IMR-90 (cell line): ENCODE measurements around the gene INTS11. TPM values are rescaled to one million over a fixed set of nuclear protein-coding genes. Genes with fewer than 3 reads are reported as not detected.

Experiments
- ATAC-seq: fragments of 200-7000 bp; cut with Tn5 transposase; 2 replicates; pipeline ENCODE4 v1.9.1; 2020; ENCODE audit warnings: low read depth, mild to moderate bottlenecking, moderate library complexity
- BruUV-seq: library from RNA; stranded (reverse); fragments of 400-500 nt; replicated peaks from 2 replicates; lab custom pipeline; 2021; lab: Mats Ljungman, UMichigan
- CTCF ChIA-PET: fragments of 300-600 bp; formaldehyde crosslinking; extraction: SDS; loops from one replicate; lab custom pipeline; 2021; ENCODE audit warnings: antibody characterized with exemption; lab: Yijun Ruan, JAX
- POLR2A ChIA-PET: fragments of 300-600 bp; sonication (Branson Sonifier 250); formaldehyde crosslinking; loops from one replicate; lab custom pipeline; 2022; ENCODE audit warnings: antibody characterized with exemption; ENCODE audit not compliant: unreplicated experiment; lab: Charles Lee
- DNase-seq: peaks from one replicate; pipeline ENCODE4 v3.0.0; 2013
- H2AFZ ChIP-seq: replicated peaks from 2 replicates; pipeline ENCODE3; 2013; ENCODE audit warnings: low read length, mild to moderate bottlenecking; ENCODE audit not compliant: poor library complexity
- H2AK5ac ChIP-seq: 2 replicates; pipeline ENCODE4 v1.6.1; 2013; ENCODE audit warnings: low read depth, low read length, inconsistent platforms
- H2AK9ac ChIP-seq: replicated peaks from 2 replicates; pipeline ENCODE3; 2013; ENCODE audit warnings: mild to moderate bottlenecking, low read depth, low read length, moderate library complexity; ENCODE audit not compliant: poor library complexity
- H2BK120ac ChIP-seq: 2 replicates; pipeline ENCODE4 v1.6.1; 2013; ENCODE audit warnings: low read depth, low read length, inconsistent platforms
- H2BK15ac ChIP-seq: 3 replicates; pipeline ENCODE4 v1.6.1; 2013; ENCODE audit warnings: low read depth, low read length, inconsistent platforms
- H2BK20ac ChIP-seq: 2 replicates; pipeline ENCODE4 v1.6.1; 2013; ENCODE audit warnings: low read depth, mild to moderate bottlenecking, inconsistent platforms, low read length, moderate library complexity
- H2BK5ac ChIP-seq: 2 replicates; pipeline ENCODE4 v1.6.1; 2013; ENCODE audit warnings: mild to moderate bottlenecking, low read depth, low read length, inconsistent platforms; ENCODE audit not compliant: poor library complexity, severe bottlenecking
- H3K14ac ChIP-seq: replicated peaks from 2 replicates; pipeline ENCODE4 v1.6.1; 2013; ENCODE audit warnings: low read depth, low read length, inconsistent platforms
- H3K18ac ChIP-seq: 2 replicates; pipeline ENCODE4 v1.6.1; 2013; ENCODE audit warnings: low read depth, low read length, control low read depth
- H3K23ac ChIP-seq: 2 replicates; pipeline ENCODE4 v1.6.1; 2013; ENCODE audit warnings: low read depth, low read length, inconsistent platforms
- H3K27ac ChIP-seq: 2 replicates; pipeline ENCODE4 v1.5.1; 2013; ENCODE audit warnings: mild to moderate bottlenecking, control low read depth, low read length; ENCODE audit not compliant: insufficient read depth
- H3K27me3 ChIP-seq: 2 replicates; pipeline ENCODE4 v1.6.1; 2013; ENCODE audit warnings: low read length; ENCODE audit not compliant: control insufficient read depth, insufficient read depth
- H3K36me3 ChIP-seq: 2 replicates; pipeline ENCODE4 v1.6.1; 2013; ENCODE audit warnings: low read length, mixed read lengths; ENCODE audit not compliant: control insufficient read depth, insufficient read depth
- H3K4ac ChIP-seq: 2 replicates; pipeline ENCODE4 v1.6.1; 2013; ENCODE audit warnings: low read depth, low read length, inconsistent platforms
- H3K4me1 ChIP-seq: 2 replicates; pipeline ENCODE4 v1.6.1; 2013; ENCODE audit warnings: low read length, mixed read lengths; ENCODE audit not compliant: control insufficient read depth, insufficient read depth
- H3K4me2 ChIP-seq: 2 replicates; pipeline ENCODE4 v1.6.1; 2013; ENCODE audit warnings: low read depth, mild to moderate bottlenecking, control low read depth, low read length, moderate library complexity
- H3K4me3 ChIP-seq: 2 replicates; pipeline ENCODE4 v1.5.1; 2013; ENCODE audit warnings: low read depth, mild to moderate bottlenecking, control low read depth, low read length, moderate library complexity; ENCODE audit not compliant: insufficient read depth
- H3K56ac ChIP-seq: 2 replicates; pipeline ENCODE4 v1.6.1; 2013; ENCODE audit warnings: low read length, inconsistent platforms; ENCODE audit not compliant: insufficient read depth; ENCODE audit errors: extremely low read depth
- H3K79me1 ChIP-seq, 2 experiments: 2 replicates each; pipeline ENCODE4 v1.6.1; 2013; ENCODE audit warnings: low read length in 2 of 2, inconsistent platforms in 1 of 2, low read depth in 1 of 2
- H3K9ac ChIP-seq: 2 replicates; pipeline ENCODE4 v1.6.1; 2013; ENCODE audit warnings: low read depth, low read length, control low read depth
- H3K9me1 ChIP-seq: 2 replicates; pipeline ENCODE4 v1.6.1; 2013; ENCODE audit warnings: low read length, inconsistent platforms; ENCODE audit not compliant: insufficient read depth
- H3K9me3 ChIP-seq: 2 replicates; pipeline ENCODE4 v1.6.1; 2013; ENCODE audit warnings: low read length; ENCODE audit not compliant: control insufficient read depth, insufficient read depth
- H4K20me1 ChIP-seq: 2 replicates; pipeline ENCODE4 v1.6.1; 2013; ENCODE audit warnings: low read length, inconsistent platforms; ENCODE audit not compliant: insufficient read depth
- H4K5ac ChIP-seq: 2 replicates; pipeline ENCODE4 v1.6.1; 2013; ENCODE audit warnings: mild to moderate bottlenecking, low read depth, low read length, control low read depth
- H4K8ac ChIP-seq, 2 experiments: 2 replicates each; pipeline ENCODE4 v1.6.1; 2013; ENCODE audit warnings: low read depth in 2 of 2, low read length in 2 of 2, control low read depth in 1 of 2, inconsistent platforms in 1 of 2
- H4K91ac ChIP-seq: 2 replicates; pipeline ENCODE4 v1.6.1; 2013; ENCODE audit warnings: low read depth, low read length, inconsistent platforms; ENCODE audit not compliant: insufficient read depth
- CHD1 ChIP-seq: IDR thresholded peaks from 2 replicates; pipeline ENCODE4 v1.6.1; 2012; ENCODE audit warnings: low read depth, low read length, improper control_type of control experiment
- MAFK ChIP-seq: IDR thresholded peaks from 2 replicates; pipeline ENCODE4 v1.6.1; 2012; ENCODE audit warnings: low read depth, low read length, improper control_type of control experiment
- RAD21 ChIP-seq: IDR thresholded peaks from 2 replicates; pipeline ENCODE4 v1.6.1; 2012; ENCODE audit warnings: low read length, improper control_type of control experiment
- SMC3 ChIP-seq: fragments of 150-350 bp; IDR thresholded peaks from 2 replicates; pipeline ENCODE4 v1.6.1; 2016; ENCODE audit warnings: low read depth, mild to moderate bottlenecking, antibody characterized with exemption, low read length, moderate library complexity
- WGBS, 2 experiments: methylation state at CpG; one replicate each; pipeline versions ENCODE4 v1.1.5 to v1.1.7; 2013; ENCODE audit warnings: missing lambda C conversion rate in 2 of 2; ENCODE audit not compliant: insufficient read length in 1 of 2; ENCODE audit errors: extremely low coverage in 2 of 2; 5-methylcytosine and 5-hydroxymethylcytosine counted together
- dilution Hi-C: fragments of 300-500 bp; cut with HindIII; formaldehyde crosslinking; loops from one replicate; pipeline ENCODE4 v1.14.3; 2018; ENCODE audit warnings: low sequenced_read_pairs; ENCODE audit not compliant: unreplicated experiment
- in situ Hi-C: fragments of 300-500 bp; cut with MboI; formaldehyde crosslinking; loops from 3 replicates; pipeline ENCODE4 v1.14.3; 2019; ENCODE audit warnings: low sequenced_read_pairs, inconsistent platforms, mixed read lengths
- intact Hi-C: fragments of 100-400 bp; cut with micrococcal nuclease; formaldehyde crosslinking; loops from 2 replicates; pipeline ENCODE4 v1.10.0; 2022
- polyA plus RNA-seq, 3 experiments: library from polyadenylated mRNA; depleted of rRNA; stranded (reverse); fragments of >200 nt; gene quantifications; 2 replicates each; pipeline ENCODE4 v1.2.3, GENCODE V29; 2012; ENCODE audit warnings: low replicate concordance in 1 of 3
- total RNA-seq: library from RNA; depleted of rRNA; stranded (reverse); fragments of >200 nt; gene quantifications from 2 replicates; pipeline ENCODE4 v1.2.3, GENCODE V29; 2012

The INTS11 gene
- total and polyA plus RNA-seq, 2 of the 4 experiments (the other 2 are of a cell fraction), result 56.1 to 123 TPM

DNA sequence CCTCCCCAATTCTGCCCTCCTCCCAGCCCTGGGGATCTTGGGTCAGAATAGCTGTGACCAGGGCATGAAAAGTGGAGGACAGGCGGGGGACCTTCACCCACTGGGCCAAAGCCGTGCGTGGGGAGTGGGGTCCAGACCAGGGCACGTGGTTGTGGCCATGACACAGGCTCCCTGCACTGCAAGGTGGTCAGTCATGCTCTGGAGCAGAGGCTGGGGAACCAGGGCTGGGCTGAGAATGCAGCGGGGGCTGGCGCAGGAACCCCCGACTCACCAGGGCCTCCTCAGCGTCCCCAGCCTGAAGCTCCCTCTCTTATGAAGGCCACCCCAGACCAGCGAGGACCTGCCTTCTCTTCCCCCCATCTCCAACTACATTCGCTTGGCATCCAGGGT is 22.0 kb upstream of the INTS11 start:
- in situ Hi-C loops, result no loop called here
- dilution Hi-C loops, result no loop called here
- no peak overlapping the region for H3K4ac ChIP-seq
- no peak overlapping the region for H4K91ac ChIP-seq
- no peak overlapping the region for H3K18ac ChIP-seq
- H4K5ac ChIP-seq, result no peak overlapping the region
- no peak overlapping the region for H2AFZ ChIP-seq
- H3K4me2 ChIP-seq, result no peak overlapping the region
- DNase-seq, result no peak
- no peak overlapping the region for H2AK5ac ChIP-seq
- no peak overlapping the region for H2BK15ac ChIP-seq
- no peaks in the 10 kb centered on the region for H3K9me3 ChIP-seq
- H4K20me1 ChIP-seq, result peaks cover 59% of the 10 kb centered on the region
- WGBS, 2 experiments, result 94% methylated on average over 7 of the region's 10 CpGs; no CpG with 5 or more reads in 1 of the 2 experiments
- 0 out of 2 replicates have a peak overlapping the region, but pooled peaks have one; percentile 20 for H3K23ac ChIP-seq
- H2BK5ac ChIP-seq, result peak overlapping the region; percentile 40
- no peaks in the 10 kb centered on the region for H3K27me3 ChIP-seq
- ATAC-seq, result no peak
- no peak overlapping the region for H3K27ac ChIP-seq
- ChIA-PET POLR2A (interaction anchor here (0.9 kb wide), 1 partner anchor 29 kb away, joined by 3 read pairs; the partner anchor contains the start of gene AURKAIP1), CTCF (no interaction called here)
- H4K8ac ChIP-seq, result no peak overlapping the region
- no peak overlapping the region for H3K14ac ChIP-seq
- 0 out of 2 replicates have a peak, but pooled peaks cover 3% of the 10 kb centered on the region for H3K9me1 ChIP-seq
- H3K79me1 ChIP-seq, result peaks cover 2 to 55% of the 10 kb centered on the region in 2 experiments; a peak in 3 of 4 replicates
- no peak overlapping the region for H2BK20ac ChIP-seq
- peaks cover 31% of the 10 kb centered on the region for H3K4me1 ChIP-seq
- intact Hi-C loops, result no loop called here
- no peak overlapping the region for H2BK120ac ChIP-seq
- no peak overlapping the region for H3K56ac ChIP-seq
- TF ChIP-seq MAFK (no peak), SMC3 (no peak), CHD1 (no peak), RAD21 (no peak)
- no peak overlapping the region for H3K4me3 ChIP-seq
- H2AK9ac ChIP-seq, result no peak overlapping the region
- no peak overlapping the region for H3K9ac ChIP-seq
- H3K36me3 ChIP-seq, result peaks cover 4% of the 10 kb centered on the region; the same call in 1 of the 2 replicates
- no TSS peak for BruUV-seq
